Measurements from ENCODE around the gene NACC1.

Gene NACC1

GRCh38 chr19:13162724-13163608 lies 44.9 kb downstream of the NACC1 start:
- Histone ChIP-seq H3K4me2 (ENCODE audit: low read length) (peak overlapping the region; percentile 100), H3K9me3 (ENCODE audit: control insufficient read depth, insufficient read depth, low read length) (no peaks in the 10 kb centered on the region), H3K27ac (ENCODE audit: low read depth, low read length) (peak overlapping the region; percentile 91), H3K79me2 (ENCODE audit: control insufficient read depth, low read length) (no peaks in the 10 kb centered on the region), H3K36me3 (ENCODE audit: control insufficient read depth, low read length) (no peaks in the 10 kb centered on the region), H3K27me3 (ENCODE audit: control insufficient read depth, low read length) (no peaks in the 10 kb centered on the region), H3K9me2 (replicated peaks; ENCODE audit: control insufficient read depth, low read length) (no peaks in the 10 kb centered on the region), H4K20me1 (ENCODE audit: control insufficient read depth, insufficient read depth, low read depth, low read length) (no peaks in the 10 kb centered on the region), H3F3A (ENCODE audit: control insufficient read depth, insufficient read depth) (peaks cover 46% of the 10 kb centered on the region), H3K4me1 (ENCODE audit: control insufficient read depth, low read length) (peaks cover 75% of the 10 kb centered on the region), H3K4me3 (ENCODE audit: low read length) (peak overlapping the region; percentile 85)
- TF ChIP-seq CTCF (IDR thresholded peaks at IDR 0.05; ENCODE audit: low read depth, low read length, poor library complexity, severe bottlenecking) (no peak), EZH2phosphoT487 (IDR thresholded peaks at IDR 0.05; ENCODE audit: borderline replicate concordance, low read length) (no peak)

- TF ChIP-seq CTCF (IDR thresholded peaks at IDR 0.05; ENCODE audit: low read depth, low read length, poor library complexity, severe bottlenecking), result no peak
- no peak for TF ChIP-seq EZH2phosphoT487 (IDR thresholded peaks at IDR 0.05; ENCODE audit: borderline replicate concordance, low read length)
- peak overlapping the region; percentile 100 for H3K4me2 ChIP-seq (ENCODE audit: low read length)
- H3F3A ChIP-seq (ENCODE audit: control insufficient read depth, insufficient read depth), result peaks cover 48% of the 10 kb centered on the region
- no peaks in the 10 kb centered on the region for H3K9me3 ChIP-seq (ENCODE audit: control insufficient read depth, insufficient read depth, low read length)
- no peaks in the 10 kb centered on the region for H3K36me3 ChIP-seq (ENCODE audit: control insufficient read depth, low read length)
- H3K79me2 ChIP-seq (ENCODE audit: control insufficient read depth, low read length), result no peaks in the 10 kb centered on the region
- peak overlapping the region; percentile 91 for H3K27ac ChIP-seq (ENCODE audit: low read depth, low read length)
- no peaks in the 10 kb centered on the region for H3K9me2 ChIP-seq (replicated peaks; ENCODE audit: control insufficient read depth, low read length)
- no peaks in the 10 kb centered on the region for H4K20me1 ChIP-seq (ENCODE audit: control insufficient read depth, insufficient read depth, low read depth, low read length)
- no peaks in the 10 kb centered on the region for H3K27me3 ChIP-seq (ENCODE audit: control insufficient read depth, low read length)
- H3K4me1 ChIP-seq (ENCODE audit: control insufficient read depth, low read length), result peaks cover 76% of the 10 kb centered on the region
- H3K4me3 ChIP-seq (ENCODE audit: low read length), result peak overlapping the region; percentile 85
Measured at GRCh38 chr19:13163609-13164342, 45.7 kb downstream of the NACC1 start.

- H3K9me2 ChIP-seq (replicated peaks; ENCODE audit: control insufficient read depth, low read length), result no peaks in the 10 kb centered on the region
- H3K4me1 ChIP-seq (ENCODE audit: control insufficient read depth, low read length), result peaks cover 84% of the 10 kb centered on the region
Measured at GRCh38 chr19:13164343-13165161, 46.5 kb downstream of the NACC1 start.

More at GRCh38 chr19:13164343-13165161, 46.5 kb downstream of the NACC1 start:
- peak overlapping the region; percentile 91 for H3K27ac ChIP-seq (ENCODE audit: low read depth, low read length)
- no peak for TF ChIP-seq EZH2phosphoT487 (IDR thresholded peaks at IDR 0.05; ENCODE audit: borderline replicate concordance, low read length)
- TF ChIP-seq CTCF (IDR thresholded peaks at IDR 0.05; ENCODE audit: low read depth, low read length, poor library complexity, severe bottlenecking), result no peak
- no peaks in the 10 kb centered on the region for H3K27me3 ChIP-seq (ENCODE audit: control insufficient read depth, low read length)
- H3K4me3 ChIP-seq (ENCODE audit: low read length), result peak overlapping the region; percentile 85
- H4K20me1 ChIP-seq (ENCODE audit: control insufficient read depth, insufficient read depth, low read depth, low read length), result no peaks in the 10 kb centered on the region
- no peaks in the 10 kb centered on the region for H3K79me2 ChIP-seq (ENCODE audit: control insufficient read depth, low read length)
- H3K36me3 ChIP-seq (ENCODE audit: control insufficient read depth, low read length), result no peaks in the 10 kb centered on the region
- H3F3A ChIP-seq (ENCODE audit: control insufficient read depth, insufficient read depth), result peaks cover 51% of the 10 kb centered on the region
- H3K9me3 ChIP-seq (ENCODE audit: control insufficient read depth, insufficient read depth, low read length), result no peaks in the 10 kb centered on the region
- H3K4me2 ChIP-seq (ENCODE audit: low read length), result peak overlapping the region; percentile 100
